ENCODE data around the gene LARGE2. TPM values are rescaled to one million over a fixed set of nuclear protein-coding genes. Genes with fewer than 3 reads are reported as not detected.

LARGE2 gene
- total RNA-seq, 1 experiment from 2014 or later: 67.6 TPM

DNA sequence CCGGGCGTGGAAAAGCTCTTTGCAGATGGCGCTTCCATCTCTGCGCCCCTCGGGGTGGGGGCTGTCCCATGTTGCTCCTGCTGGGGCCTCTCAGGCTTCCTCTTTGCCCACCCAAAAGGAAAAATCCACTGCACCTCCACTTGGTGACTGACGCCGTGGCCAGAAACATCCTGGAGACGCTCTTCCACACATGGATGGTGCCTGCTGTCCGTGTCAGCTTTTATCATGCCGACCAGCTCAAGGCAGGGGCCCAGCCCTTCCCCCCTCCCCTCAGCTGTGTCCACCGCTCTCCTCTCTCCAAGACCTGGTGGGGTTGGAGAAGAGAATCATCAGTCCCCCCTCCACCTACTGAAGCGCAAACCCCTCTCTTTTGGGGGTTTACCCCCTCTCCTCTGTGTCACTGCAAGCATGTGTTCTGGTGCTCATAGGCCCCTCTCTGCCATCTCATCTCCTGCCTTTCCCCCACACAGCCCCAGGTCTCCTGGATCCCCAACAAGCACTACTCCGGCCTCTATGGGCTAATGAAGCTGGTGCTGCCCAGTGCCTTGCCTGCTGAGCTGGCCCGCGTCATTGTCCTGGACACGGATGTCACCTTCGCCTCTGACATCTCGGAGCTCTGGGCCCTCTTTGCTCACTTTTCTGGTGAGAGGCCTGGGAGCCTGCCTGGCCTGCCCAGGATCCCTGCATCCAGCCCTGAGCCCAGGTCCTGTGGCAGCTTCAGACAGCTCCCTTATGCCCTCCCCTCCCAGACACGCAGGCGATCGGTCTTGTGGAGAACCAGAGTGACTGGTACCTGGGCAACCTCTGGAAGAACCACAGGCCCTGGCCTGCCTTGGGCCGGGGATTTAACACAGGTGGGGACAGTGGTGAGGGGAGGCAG, 1.8 kb downstream of the LARGE2 start:
- no peak overlapping the region for H2AFZ ChIP-seq (ENCODE audit: low read depth, low read length, poor library complexity, severe bottlenecking)
- no peaks in the 10 kb centered on the region for H3K9me2 ChIP-seq (ENCODE audit: insufficient read depth)
- POLR2A ChIA-PET: interaction anchor here (0.7 kb wide), 1 partner anchor 30 kb away, joined by 4 read pairs; no protein-coding TSS in a partner anchor
- RAD21 ChIA-PET (ENCODE audit: low non-redundant PET in 1 of 2, low total read pairs in 2 of 2, uncharacterized antibody in 2 of 2, unreplicated experiment in 2 of 2): interaction anchor here in 1 of 2 experiments (0.7 kb wide), 1 partner anchor 169 kb away, joined by 4 read pairs; no protein-coding TSS in a partner anchor
- CTCF ChIA-PET: no interaction called here
- peaks cover 12 to 17% of the 10 kb centered on the region in 2 experiments for H3K4me1 ChIP-seq (ENCODE audit: control insufficient read depth in 1 of 2, insufficient read depth in 2 of 2, low read length in 2 of 2)
- ATAC-seq (no peak), DNase-seq (ENCODE audit: low read depth, low spot score) (no peak)
- TF ChIP-seq SP1 (IDR thresholded peaks at IDR 0.05; ENCODE audit: low read depth): no peak
- TF ChIP-seq, protein P1, sequence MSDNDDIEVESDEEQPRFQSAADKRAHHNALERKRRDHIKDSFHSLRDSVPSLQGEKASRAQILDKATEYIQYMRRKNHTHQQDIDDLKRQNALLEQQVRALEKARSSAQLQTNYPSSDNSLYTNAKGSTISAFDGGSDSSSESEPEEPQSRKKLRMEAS (IDR thresholded peaks at IDR 0.05): no peak
- no peak for TF ChIP-seq CBX3 (IDR thresholded peaks at IDR 0.05; ENCODE audit: low read depth)
- TF ChIP-seq TCF7L2 (IDR thresholded peaks at IDR 0.05; ENCODE audit: borderline replicate concordance, extremely low read depth, insufficient read depth, insufficient read length): no peak
- no peak for TF ChIP-seq EGR1 (IDR thresholded peaks at IDR 0.05; ENCODE audit: low read depth)
- TF ChIP-seq ZFX (IDR thresholded peaks at IDR 0.05): no peak
- TF ChIP-seq ZNF274 (IDR thresholded peaks at IDR 0.05; ENCODE audit: low read depth, low read length): no peak
- TF ChIP-seq, protein P2, sequence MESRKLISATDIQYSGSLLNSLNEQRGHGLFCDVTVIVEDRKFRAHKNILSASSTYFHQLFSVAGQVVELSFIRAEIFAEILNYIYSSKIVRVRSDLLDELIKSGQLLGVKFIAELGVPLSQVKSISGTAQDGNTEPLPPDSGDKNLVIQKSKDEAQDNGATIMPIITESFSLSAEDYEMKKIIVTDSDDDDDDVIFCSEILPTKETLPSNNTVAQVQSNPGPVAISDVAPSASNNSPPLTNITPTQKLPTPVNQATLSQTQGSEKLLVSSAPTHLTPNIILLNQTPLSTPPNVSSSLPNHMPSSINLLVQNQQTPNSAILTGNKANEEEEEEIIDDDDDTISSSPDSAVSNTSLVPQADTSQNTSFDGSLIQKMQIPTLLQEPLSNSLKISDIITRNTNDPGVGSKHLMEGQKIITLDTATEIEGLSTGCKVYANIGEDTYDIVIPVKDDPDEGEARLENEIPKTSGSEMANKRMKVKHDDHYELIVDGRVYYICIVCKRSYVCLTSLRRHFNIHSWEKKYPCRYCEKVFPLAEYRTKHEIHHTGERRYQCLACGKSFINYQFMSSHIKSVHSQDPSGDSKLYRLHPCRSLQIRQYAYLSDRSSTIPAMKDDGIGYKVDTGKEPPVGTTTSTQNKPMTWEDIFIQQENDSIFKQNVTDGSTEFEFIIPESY (IDR thresholded peaks at IDR 0.05; ENCODE audit: extremely low read depth, insufficient replicate concordance, low read length): no peak
- peak overlapping the region in 1 of 2 experiments; percentile 91; a peak in 3 of 4 replicates for H3K4me3 ChIP-seq (replicated peaks in 1 of 2; ENCODE audit: low read depth in 1 of 2, low read length in 2 of 2)
- H3K4me2 ChIP-seq (ENCODE audit: low read length): peak overlapping the region; percentile 95
- no peaks in the 10 kb centered on the region for H3K9me3 ChIP-seq (ENCODE audit: control insufficient read depth in 1 of 2, insufficient read depth in 1 of 2, low read depth in 1 of 2, low read length in 2 of 2)
- H3K27me3 ChIP-seq (ENCODE audit: insufficient read depth, low read length): no peaks in the 10 kb centered on the region
- peaks cover 0 to 32% of the 10 kb centered on the region in 2 experiments for H3K36me3 ChIP-seq (ENCODE audit: control insufficient read depth in 1 of 2, insufficient read depth in 2 of 2, low read length in 2 of 2)
- peaks cover 14% of the 10 kb centered on the region for H3K79me2 ChIP-seq (ENCODE audit: insufficient read depth, low read length)
- H3K9ac ChIP-seq (ENCODE audit: low read length): peak overlapping the region; percentile 84; the same call in 1 of the 2 replicates
- H3K27ac ChIP-seq (ENCODE audit: low read depth, low read length): no peak overlapping the region; the same call in 1 of the 2 replicates
- BruUV-seq (replicated peaks): TSS peak; percentile 46
- intact Hi-C loops (cut with micrococcal nuclease): no loop called here
- H4K20me1 ChIP-seq (ENCODE audit: insufficient read depth): no peaks in the 10 kb centered on the region

All from HCT116 (cell line).